Caco-2 (cell line): Measurements from ENCODE around the gene SGMS1. TPM values are rescaled to one million over a fixed set of nuclear protein-coding genes. Genes with fewer than 3 reads are reported as not detected.

Experiments used
- BruUV-seq: library from RNA; stranded (reverse); fragments of 400-500 nt; replicated peaks from 2 replicates; lab custom pipeline; 2021; lab: Mats Ljungman, UMichigan
- CTCF ChIA-PET: fragments of 300-600 bp; sonication (Branson Sonifier 250); formaldehyde crosslinking; loops from one replicate; lab custom pipeline; 2022; ENCODE audit warnings: antibody characterized with exemption; lab: Charles Lee
- POLR2A ChIA-PET: fragments of 300-600 bp; sonication (Branson Sonifier 250); formaldehyde crosslinking; loops from one replicate; lab custom pipeline; 2022; ENCODE audit warnings: antibody characterized with exemption; lab: Charles Lee
- DNase-seq, 2 experiments: peaks; one replicate each; pipeline versions ENCODE4 v3.0.0 to v3.0.0-alpha.2; 2020 to 2022
- H3K27me3 ChIP-seq: replicated peaks from 2 replicates; pipeline ENCODE4 v1.6.0; 2011; ENCODE audit warnings: low read length; ENCODE audit not compliant: control insufficient read depth, insufficient read depth
- H3K36me3 ChIP-seq: 2 replicates; pipeline ENCODE4 v1.5.1; 2011; ENCODE audit warnings: low read length; ENCODE audit not compliant: control insufficient read depth, insufficient read depth
- H3K4me1 ChIP-seq: fragments of 250-450 bp; sonication (Bioruptor Pico); 2 replicates; pipeline ENCODE4 v1.5.1; 2020; ENCODE audit warnings: mild to moderate bottlenecking
- H3K4me3 ChIP-seq: 2 replicates; pipeline ENCODE4 v1.5.1; 2011; ENCODE audit warnings: low read depth, mild to moderate bottlenecking, control low read depth, low read length
- H3K9me3 ChIP-seq: fragments of 250-450 bp; sonication (Bioruptor Pico); 2 replicates; pipeline ENCODE4 v1.5.1; 2020; ENCODE audit warnings: mild to moderate bottlenecking, moderate library complexity
- H3K27ac Mint-ChIP-seq: one replicate; pipeline ENCODE4 v1.8.0; 2022; ENCODE audit warnings: mixed read lengths; ENCODE audit not compliant: unreplicated experiment
- H3K27me3 Mint-ChIP-seq: one replicate; pipeline ENCODE4 v1.8.0; 2022; ENCODE audit warnings: mixed read lengths; ENCODE audit not compliant: insufficient read depth, unreplicated experiment
- H3K36me3 Mint-ChIP-seq: one replicate; pipeline ENCODE4 v1.8.0; 2022; ENCODE audit warnings: mild to moderate bottlenecking, mixed read lengths; ENCODE audit not compliant: insufficient read depth, unreplicated experiment
- H3K4me1 Mint-ChIP-seq: one replicate; pipeline ENCODE4 v1.8.0; 2022; ENCODE audit warnings: low read depth, mixed read lengths; ENCODE audit not compliant: unreplicated experiment
- H3K4me3 Mint-ChIP-seq: one replicate; pipeline ENCODE4 v1.8.0; 2022; ENCODE audit warnings: mild to moderate bottlenecking, moderate library complexity, mixed read lengths; ENCODE audit not compliant: unreplicated experiment
- H3K9me3 Mint-ChIP-seq: one replicate; pipeline ENCODE4 v1.8.0; 2022; ENCODE audit warnings: mixed read lengths; ENCODE audit not compliant: unreplicated experiment
- intact Hi-C: fragments of 100-400 bp; cut with micrococcal nuclease; formaldehyde crosslinking; loops from one replicate; pipeline ENCODE4 v1.10.0; 2022; ENCODE audit not compliant: unreplicated experiment
- total RNA-seq: library from RNA; stranded (reverse); gene quantifications from 2 replicates; pipeline ENCODE4 v1.2.3, GENCODE V29; 2022
- TF ChIP-seq, protein P1 (sequence below), 2 experiments: fragments of 200-600 bp in 1 of 2; IDR thresholded peaks; 1 replicate in 1 of 2; 2 replicates in 1 of 2; pipeline versions ENCODE4 v1.5.1 to v1.8.0; 2011 to 2022; ENCODE audit warnings: antibody characterized with exemption in 1 of 2, control low read depth in 1 of 2, inconsistent platforms in 1 of 2, low read depth in 1 of 2, low read length in 1 of 2, mild to moderate bottlenecking in 1 of 2, moderate library complexity in 1 of 2; ENCODE audit not compliant: insufficient read depth in 1 of 2, severe bottlenecking in 1 of 2, unreplicated experiment in 1 of 2

SGMS1 gene
- total RNA-seq, 1 experiment from 2014 or later: 30.5 TPM

DNA sequence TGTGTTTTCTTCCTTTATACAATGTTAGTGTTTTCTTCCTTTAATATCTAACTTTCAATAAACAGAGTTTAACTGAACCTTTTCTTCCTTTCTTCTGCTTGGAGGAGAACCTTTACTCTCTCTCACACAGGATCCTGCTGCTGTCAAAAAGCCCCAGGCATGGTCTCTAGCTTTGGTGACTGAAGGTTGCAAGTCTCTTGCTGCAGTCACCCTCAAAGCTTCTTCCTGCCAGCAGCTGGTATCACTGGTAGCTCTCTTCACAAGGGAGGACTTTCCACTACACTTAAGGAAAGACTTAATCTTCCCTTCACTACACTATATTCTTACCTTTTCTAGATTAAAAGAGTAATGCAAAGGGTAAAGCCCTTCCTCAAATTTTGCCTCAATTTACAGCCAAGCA is 153.4 kb downstream of the SGMS1 start:
- H3K36me3 ChIP-seq: no peaks in the 10 kb centered on the region
- ChIA-PET POLR2A (no interaction called here), CTCF (no interaction called here)
- TF ChIP-seq, protein P1, sequence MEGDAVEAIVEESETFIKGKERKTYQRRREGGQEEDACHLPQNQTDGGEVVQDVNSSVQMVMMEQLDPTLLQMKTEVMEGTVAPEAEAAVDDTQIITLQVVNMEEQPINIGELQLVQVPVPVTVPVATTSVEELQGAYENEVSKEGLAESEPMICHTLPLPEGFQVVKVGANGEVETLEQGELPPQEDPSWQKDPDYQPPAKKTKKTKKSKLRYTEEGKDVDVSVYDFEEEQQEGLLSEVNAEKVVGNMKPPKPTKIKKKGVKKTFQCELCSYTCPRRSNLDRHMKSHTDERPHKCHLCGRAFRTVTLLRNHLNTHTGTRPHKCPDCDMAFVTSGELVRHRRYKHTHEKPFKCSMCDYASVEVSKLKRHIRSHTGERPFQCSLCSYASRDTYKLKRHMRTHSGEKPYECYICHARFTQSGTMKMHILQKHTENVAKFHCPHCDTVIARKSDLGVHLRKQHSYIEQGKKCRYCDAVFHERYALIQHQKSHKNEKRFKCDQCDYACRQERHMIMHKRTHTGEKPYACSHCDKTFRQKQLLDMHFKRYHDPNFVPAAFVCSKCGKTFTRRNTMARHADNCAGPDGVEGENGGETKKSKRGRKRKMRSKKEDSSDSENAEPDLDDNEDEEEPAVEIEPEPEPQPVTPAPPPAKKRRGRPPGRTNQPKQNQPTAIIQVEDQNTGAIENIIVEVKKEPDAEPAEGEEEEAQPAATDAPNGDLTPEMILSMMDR (IDR thresholded peaks at IDR 0.05; ENCODE audit: insufficient read depth in 1 of 2, low read depth in 1 of 2, low read length in 1 of 2, severe bottlenecking in 1 of 2, unreplicated experiment in 1 of 2): no peak
- no peak for DNase-seq
- Mint-ChIP-seq H3K27me3 (no peaks in the 10 kb centered on the region), H3K4me1 (peaks cover 16% of the 10 kb centered on the region), H3K4me3 (no peak overlapping the region), H3K9me3 (no peaks in the 10 kb centered on the region), H3K36me3 (no peaks in the 10 kb centered on the region), H3K27ac (peak overlapping the region; percentile 11)
- H3K4me1 ChIP-seq: peaks cover 9% of the 10 kb centered on the region
- H3K4me3 ChIP-seq: no peak overlapping the region
- H3K9me3 ChIP-seq: no peaks in the 10 kb centered on the region
- intact Hi-C loops: no loop called here
- no TSS peak for BruUV-seq
- H3K27me3 ChIP-seq: no peaks in the 10 kb centered on the region

DNA sequence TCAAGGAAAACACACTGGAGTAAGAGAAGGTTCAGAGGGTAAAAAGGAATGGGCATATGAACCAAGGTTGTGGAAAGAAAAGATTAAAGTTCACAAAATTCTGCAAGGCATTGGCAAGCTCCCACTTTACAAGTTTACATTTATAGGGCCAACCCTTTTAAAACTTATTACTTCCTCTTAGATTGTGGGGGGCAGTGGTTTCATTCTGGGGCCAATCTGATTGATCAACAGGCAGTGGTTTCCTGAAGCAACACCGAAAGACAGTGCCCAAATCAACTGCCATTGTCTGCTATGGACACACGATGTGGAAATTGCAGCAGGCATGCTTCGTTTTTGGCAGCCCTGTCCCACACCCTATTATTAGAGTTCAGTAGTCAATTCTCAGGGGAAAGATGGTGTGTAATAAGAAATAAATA is 154.0 kb downstream of the SGMS1 start:
- Histone ChIP-seq H3K27me3 (no peaks in the 10 kb centered on the region), H3K36me3 (no peaks in the 10 kb centered on the region), H3K4me3 (no peak overlapping the region), H3K9me3 (no peaks in the 10 kb centered on the region), H3K4me1 (peaks cover 9% of the 10 kb centered on the region)
- ChIA-PET POLR2A (no interaction called here), CTCF (no interaction called here)
- BruUV-seq: no TSS peak
- no peak for DNase-seq
- Mint-ChIP-seq H3K4me1 (peaks cover 16% of the 10 kb centered on the region), H3K27ac (no peak overlapping the region), H3K27me3 (no peaks in the 10 kb centered on the region), H3K4me3 (no peak overlapping the region), H3K36me3 (no peaks in the 10 kb centered on the region), H3K9me3 (no peaks in the 10 kb centered on the region)
- TF ChIP-seq, protein P1 (IDR thresholded peaks at IDR 0.05; ENCODE audit: insufficient read depth in 1 of 2, low read depth in 1 of 2, low read length in 1 of 2, severe bottlenecking in 1 of 2, unreplicated experiment in 1 of 2): no peak
- intact Hi-C loops: no loop called here

DNA sequence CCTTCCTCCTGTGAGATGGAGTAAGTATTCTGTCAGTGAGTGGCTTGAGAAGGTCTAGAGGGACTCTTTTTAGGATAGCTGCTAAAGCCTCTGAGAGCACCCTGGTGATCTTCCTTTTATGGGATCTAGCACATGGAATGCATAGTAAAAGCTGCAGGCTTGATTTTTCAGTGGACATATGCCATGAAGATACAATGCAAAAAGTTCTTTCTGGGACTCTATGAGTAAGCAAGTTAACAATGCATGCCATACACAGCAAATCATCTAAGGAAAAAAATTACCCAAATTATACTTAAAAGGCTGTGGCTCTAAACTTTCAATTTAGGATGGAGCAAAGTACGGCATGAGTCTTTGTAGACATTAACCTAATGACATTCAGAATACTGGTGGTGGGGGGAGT is 154.5 kb downstream of the SGMS1 start:
- TF ChIP-seq, protein P1 (IDR thresholded peaks at IDR 0.05; ENCODE audit: insufficient read depth in 1 of 2, low read depth in 1 of 2, low read length in 1 of 2, severe bottlenecking in 1 of 2, unreplicated experiment in 1 of 2): no peak
- no TSS peak for BruUV-seq
- CTCF ChIA-PET: no interaction called here
- Mint-ChIP-seq H3K27me3 (no peaks in the 10 kb centered on the region), H3K36me3 (no peaks in the 10 kb centered on the region), H3K9me3 (no peaks in the 10 kb centered on the region), H3K4me1 (peaks cover 16% of the 10 kb centered on the region), H3K4me3 (no peak overlapping the region), H3K27ac (no peak overlapping the region)
- intact Hi-C loops: no loop called here
- POLR2A ChIA-PET: no interaction called here
- Histone ChIP-seq H3K4me1 (peaks cover 9% of the 10 kb centered on the region), H3K27me3 (no peaks in the 10 kb centered on the region), H3K9me3 (no peaks in the 10 kb centered on the region), H3K4me3 (no peak overlapping the region), H3K36me3 (no peaks in the 10 kb centered on the region)
- DNase-seq: no peak
